ENCODE measurements around the gene IFT74.
A peak's percentile ranks its signal among the peaks of the same experiment; 100 is the strongest.

The IFT74 gene

GRCh38 chr9:26955921-26956859, at the start of gene IFT74 (continued):
- TF ChIP-seq TCF7L2 (IDR thresholded peaks at IDR 0.05; ENCODE audit: borderline replicate concordance, low read depth, low read length) (no peak), ZNF362 (tag by site-specific recombination; IDR thresholded peaks at IDR 0.05) (0 out of 2 replicates have a peak, but pooled peaks have one; percentile 32), ZBTB49 (tag by site-specific recombination; IDR thresholded peaks at IDR 0.05; ENCODE audit: low read depth) (no peak), ZNF18 (tag by site-specific recombination; IDR thresholded peaks at IDR 0.05) (no peak; the same call in 1 of the 2 replicates), ZNF23 (tag by site-specific recombination; IDR thresholded peaks at IDR 0.05; ENCODE audit: borderline replicate concordance) (no peak), PRDM10 (tag by site-specific recombination; IDR thresholded peaks at IDR 0.05) (peak; percentile 88), HIC1 (tag by site-specific recombination; IDR thresholded peaks at IDR 0.05) (no peak), SCRT2 (tag by site-specific recombination; IDR thresholded peaks at IDR 0.05) (peak; percentile 52), ZBTB48 (tag by site-specific recombination; IDR thresholded peaks at IDR 0.05) (peak; percentile 15; the same call in 1 of the 2 replicates), OSR2 (tag by site-specific recombination; IDR thresholded peaks at IDR 0.05) (peak; percentile 11; the same call in 1 of the 2 replicates), ZFHX2 (tag by site-specific recombination; conservative IDR thresholded peaks at IDR 0.05) (peak; percentile 63), AEBP2 (tag by site-specific recombination; IDR thresholded peaks at IDR 0.05; ENCODE audit: borderline replicate concordance) (no peak), GFI1B (tag by site-specific recombination; IDR thresholded peaks at IDR 0.05) (no peak), ZNF335 (tag by site-specific recombination; conservative IDR thresholded peaks at IDR 0.05) (peak; percentile 93), SP3 (tag by site-specific recombination; IDR thresholded peaks at IDR 0.05) (peak; percentile 24; the same call in 1 of the 2 replicates), SP2 (tag by site-specific recombination; IDR thresholded peaks at IDR 0.05) (peak; percentile 79), ZNF223 (tag by site-specific recombination; IDR thresholded peaks at IDR 0.05) (no peak), ZNF121 (tag by site-specific recombination; IDR thresholded peaks at IDR 0.05) (no peak), ZNF2 (tag by site-specific recombination; IDR thresholded peaks at IDR 0.05) (peak; percentile 23; the same call in 1 of the 2 replicates), EGR2 (tag by site-specific recombination; IDR thresholded peaks at IDR 0.05; ENCODE audit: low read depth) (peak; percentile 58; the same call in 1 of the 2 replicates), PRDM1 (tag by site-specific recombination; IDR thresholded peaks at IDR 0.05) (peak; percentile 48; the same call in 1 of the 2 replicates), ZNF629 (tag by site-specific recombination; IDR thresholded peaks at IDR 0.05) (peak; percentile 17; the same call in 1 of the 2 replicates), ZBTB17 (tag by site-specific recombination; IDR thresholded peaks at IDR 0.05) (peak; percentile 75)

Data from HEK293 (cell line).